Measurements from ENCODE around the gene PPP1R14D.
A peak's percentile ranks its signal among the peaks of the same experiment; 100 is the strongest.

The PPP1R14D gene

GRCh38 chr15:40792394-40792793, 36.1 kb downstream of the PPP1R14D start:
- H3K9ac ChIP-seq (ENCODE audit: low read length) = no peak overlapping the region
- no peak overlapping the region for H3K4me3 ChIP-seq (ENCODE audit: low read length)
- H3K27me3 ChIP-seq (replicated peaks; ENCODE audit: control insufficient read depth, insufficient read depth, low read length) = no peaks in the 10 kb centered on the region
- H3K36me3 ChIP-seq (ENCODE audit: control insufficient read depth, insufficient read depth, low read length, severe bottlenecking) = peaks cover 3% of the 10 kb centered on the region
- peaks cover 23% of the 10 kb centered on the region for H3K4me1 ChIP-seq (ENCODE audit: control insufficient read depth, insufficient read depth, low read length)
- no peak for DNase-seq (ENCODE audit: low read depth)
- no peaks in the 10 kb centered on the region for H3K9me3 ChIP-seq (ENCODE audit: control insufficient read depth, low read length)

- peaks cover 28% of the 10 kb centered on the region for H3K4me1 ChIP-seq (ENCODE audit: control insufficient read depth, insufficient read depth, low read length)
- H3K27me3 ChIP-seq (replicated peaks; ENCODE audit: control insufficient read depth, insufficient read depth, low read length) = no peaks in the 10 kb centered on the region
- no peak overlapping the region for H3K9ac ChIP-seq (ENCODE audit: low read length)
- DNase-seq (ENCODE audit: low read depth) = peak; percentile 33
- no peak overlapping the region for H3K4me3 ChIP-seq (ENCODE audit: low read length)
- no peaks in the 10 kb centered on the region for H3K9me3 ChIP-seq (ENCODE audit: control insufficient read depth, low read length)
- peaks cover 3% of the 10 kb centered on the region for H3K36me3 ChIP-seq (ENCODE audit: control insufficient read depth, insufficient read depth, low read length, severe bottlenecking)
Observed at GRCh38 chr15:40790718-40791117, 37.8 kb downstream of the PPP1R14D start.

- Histone ChIP-seq H3K4me1 (ENCODE audit: control insufficient read depth, insufficient read depth, low read length) (peaks cover 28% of the 10 kb centered on the region), H3K27me3 (replicated peaks; ENCODE audit: control insufficient read depth, insufficient read depth, low read length) (no peaks in the 10 kb centered on the region), H3K36me3 (ENCODE audit: control insufficient read depth, insufficient read depth, low read length, severe bottlenecking) (peaks cover 3% of the 10 kb centered on the region), H3K9ac (ENCODE audit: low read length) (no peak overlapping the region), H3K9me3 (ENCODE audit: control insufficient read depth, low read length) (no peaks in the 10 kb centered on the region), H3K4me3 (ENCODE audit: low read length) (no peak overlapping the region)
- DNase-seq (ENCODE audit: low read depth) = no peak
Observed at GRCh38 chr15:40789999-40790398, 38.5 kb downstream of the PPP1R14D start.

- H3K9me3 ChIP-seq (ENCODE audit: control insufficient read depth, low read length) = no peaks in the 10 kb centered on the region
- H3K36me3 ChIP-seq (ENCODE audit: control insufficient read depth, insufficient read depth, low read length, severe bottlenecking) = peaks cover 6% of the 10 kb centered on the region
- H3K4me1 ChIP-seq (ENCODE audit: control insufficient read depth, insufficient read depth, low read length) = peaks cover 28% of the 10 kb centered on the region
- H3K27me3 ChIP-seq (replicated peaks; ENCODE audit: control insufficient read depth, insufficient read depth, low read length) = no peaks in the 10 kb centered on the region
- DNase-seq (ENCODE audit: low read depth) = no peak
- no peak overlapping the region for H3K9ac ChIP-seq (ENCODE audit: low read length)
- H3K4me3 ChIP-seq (ENCODE audit: low read length) = no peak overlapping the region
Observed at GRCh38 chr15:40789119-40789518, 39.4 kb downstream of the PPP1R14D start.

GRCh38 chr15:40787991-40788390, 40.5 kb downstream of the PPP1R14D start:
- Histone ChIP-seq H3K9me3 (ENCODE audit: control insufficient read depth, low read length) (no peaks in the 10 kb centered on the region), H3K36me3 (ENCODE audit: control insufficient read depth, insufficient read depth, low read length, severe bottlenecking) (peaks cover 6% of the 10 kb centered on the region), H3K4me1 (ENCODE audit: control insufficient read depth, insufficient read depth, low read length) (peaks cover 17% of the 10 kb centered on the region), H3K27me3 (replicated peaks; ENCODE audit: control insufficient read depth, insufficient read depth, low read length) (no peaks in the 10 kb centered on the region), H3K4me3 (ENCODE audit: low read length) (no peak overlapping the region), H3K9ac (ENCODE audit: low read length) (no peak overlapping the region)
- no peak for DNase-seq (ENCODE audit: low read depth)

- Histone ChIP-seq H3K9ac (ENCODE audit: low read length) (no peak overlapping the region), H3K27me3 (replicated peaks; ENCODE audit: control insufficient read depth, insufficient read depth, low read length) (no peaks in the 10 kb centered on the region), H3K4me1 (ENCODE audit: control insufficient read depth, insufficient read depth, low read length) (peaks cover 17% of the 10 kb centered on the region), H3K4me3 (ENCODE audit: low read length) (no peak overlapping the region), H3K9me3 (ENCODE audit: control insufficient read depth, low read length) (no peaks in the 10 kb centered on the region), H3K36me3 (ENCODE audit: control insufficient read depth, insufficient read depth, low read length, severe bottlenecking) (peaks cover 6% of the 10 kb centered on the region)
- DNase-seq (ENCODE audit: low read depth) = peak; percentile 54
Observed at GRCh38 chr15:40787344-40787841, 41.1 kb downstream of the PPP1R14D start.

GRCh38 chr15:40785814-40786213, 42.7 kb downstream of the PPP1R14D start:
- Histone ChIP-seq H3K4me1 (ENCODE audit: control insufficient read depth, insufficient read depth, low read length) (peaks cover 17% of the 10 kb centered on the region), H3K9ac (ENCODE audit: low read length) (no peak overlapping the region), H3K36me3 (ENCODE audit: control insufficient read depth, insufficient read depth, low read length, severe bottlenecking) (peaks cover 6% of the 10 kb centered on the region), H3K9me3 (ENCODE audit: control insufficient read depth, low read length) (no peaks in the 10 kb centered on the region), H3K4me3 (ENCODE audit: low read length) (no peak overlapping the region), H3K27me3 (replicated peaks; ENCODE audit: control insufficient read depth, insufficient read depth, low read length) (no peaks in the 10 kb centered on the region)
- DNase-seq (ENCODE audit: low read depth) = no peak

- Histone ChIP-seq H3K4me3 (ENCODE audit: low read length) (no peak overlapping the region), H3K4me1 (ENCODE audit: control insufficient read depth, insufficient read depth, low read length) (peaks cover 12% of the 10 kb centered on the region), H3K36me3 (ENCODE audit: control insufficient read depth, insufficient read depth, low read length, severe bottlenecking) (peaks cover 2% of the 10 kb centered on the region), H3K27me3 (replicated peaks; ENCODE audit: control insufficient read depth, insufficient read depth, low read length) (no peaks in the 10 kb centered on the region), H3K9ac (ENCODE audit: low read length) (no peak overlapping the region), H3K9me3 (ENCODE audit: control insufficient read depth, low read length) (no peaks in the 10 kb centered on the region)
- no peak for DNase-seq (ENCODE audit: low read depth)
Observed at GRCh38 chr15:40785164-40785563, 43.3 kb downstream of the PPP1R14D start.

GRCh38 chr15:40782609-40783227, 45.8 kb downstream of the PPP1R14D start:
- no peak overlapping the region for H3K9ac ChIP-seq (ENCODE audit: low read length)
- peak; percentile 19 for DNase-seq (ENCODE audit: low read depth)
- peaks cover 8% of the 10 kb centered on the region for H3K4me1 ChIP-seq (ENCODE audit: control insufficient read depth, insufficient read depth, low read length)

GRCh38 chr15:40776537-40777141, 51.9 kb downstream of the PPP1R14D start:
- Histone ChIP-seq H3K27me3 (replicated peaks; ENCODE audit: control insufficient read depth, insufficient read depth, low read length) (no peaks in the 10 kb centered on the region), H3K4me3 (ENCODE audit: low read length) (no peak overlapping the region), H3K9ac (ENCODE audit: low read length) (peak overlapping the region; percentile 5), H3K9me3 (ENCODE audit: control insufficient read depth, low read length) (no peaks in the 10 kb centered on the region), H3K36me3 (ENCODE audit: control insufficient read depth, insufficient read depth, low read length, severe bottlenecking) (peaks cover 59% of the 10 kb centered on the region), H3K4me1 (ENCODE audit: control insufficient read depth, insufficient read depth, low read length) (peaks cover 18% of the 10 kb centered on the region)
- peak; percentile 67 for DNase-seq (ENCODE audit: low read depth)

More at GRCh38 chr15:40782609-40783227, 45.8 kb downstream of the PPP1R14D start:
- Histone ChIP-seq H3K27me3 (replicated peaks; ENCODE audit: control insufficient read depth, insufficient read depth, low read length) (no peaks in the 10 kb centered on the region), H3K36me3 (ENCODE audit: control insufficient read depth, insufficient read depth, low read length, severe bottlenecking) (peaks cover 14% of the 10 kb centered on the region), H3K4me3 (ENCODE audit: low read length) (no peak overlapping the region), H3K9me3 (ENCODE audit: control insufficient read depth, low read length) (no peaks in the 10 kb centered on the region)

- DNase-seq (ENCODE audit: low read depth) = no peak
Observed at GRCh38 chr15:40775740-40776536, 52.6 kb downstream of the PPP1R14D start.

More at GRCh38 chr15:40775740-40776536, 52.6 kb downstream of the PPP1R14D start:
- Histone ChIP-seq H3K4me3 (ENCODE audit: low read length) (no peak overlapping the region), H3K9ac (ENCODE audit: low read length) (no peak overlapping the region), H3K9me3 (ENCODE audit: control insufficient read depth, low read length) (no peaks in the 10 kb centered on the region), H3K27me3 (replicated peaks; ENCODE audit: control insufficient read depth, insufficient read depth, low read length) (no peaks in the 10 kb centered on the region), H3K4me1 (ENCODE audit: control insufficient read depth, insufficient read depth, low read length) (peaks cover 18% of the 10 kb centered on the region), H3K36me3 (ENCODE audit: control insufficient read depth, insufficient read depth, low read length, severe bottlenecking) (peaks cover 59% of the 10 kb centered on the region)
